Stimulated activated CD4-positive, alpha-beta T cell treated with anti-CD3 and anti-CD28 coated beads, Interleukin-2, amount 100 ng/mL, for 48 hours (primary cell): ENCODE results near the gene PIGS.
A peak's percentile ranks its signal among the peaks of the same experiment; 100 is the strongest.
"Not testable (repeated sequence)": the region's sequence is repeated elsewhere in the genome, so short reads cannot be mapped to it uniquely, and the experiment has no call there.

Experiments used
- DNase-seq, 2 donors: peaks; one replicate each; pipeline ENCODE4 v3.0.0-alpha.2; 2020

PIGS gene

GRCh38 chr17:28571361-28572122, at the start of gene PIGS:
Gene PIGS (minus strand): TSS chr17:28571524. CDS start chr17:28571496, 28 bp downstream.
- DNase-seq = peak; percentile 85 to 88

DNA sequence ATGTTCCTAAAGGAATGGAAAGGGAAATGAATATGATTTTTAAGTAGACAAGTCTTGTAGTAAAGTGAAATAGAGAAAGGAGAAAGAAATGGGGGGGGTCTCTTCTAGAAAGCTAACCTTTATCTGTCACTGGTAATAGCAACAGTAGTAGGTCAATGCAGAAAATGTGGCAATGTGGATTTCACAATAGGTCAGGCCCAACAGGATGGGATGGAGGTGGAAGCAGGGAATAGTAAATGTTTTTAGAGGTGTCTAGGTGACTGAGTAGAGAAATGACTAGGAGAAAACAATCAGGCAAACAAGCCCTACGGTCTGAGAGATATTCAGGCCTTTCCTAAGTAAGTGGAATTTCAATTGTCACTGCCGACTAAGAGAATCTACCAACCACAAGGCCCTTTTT, 48.7 kb upstream of the PIGS start:
- no peak for DNase-seq

DNA sequence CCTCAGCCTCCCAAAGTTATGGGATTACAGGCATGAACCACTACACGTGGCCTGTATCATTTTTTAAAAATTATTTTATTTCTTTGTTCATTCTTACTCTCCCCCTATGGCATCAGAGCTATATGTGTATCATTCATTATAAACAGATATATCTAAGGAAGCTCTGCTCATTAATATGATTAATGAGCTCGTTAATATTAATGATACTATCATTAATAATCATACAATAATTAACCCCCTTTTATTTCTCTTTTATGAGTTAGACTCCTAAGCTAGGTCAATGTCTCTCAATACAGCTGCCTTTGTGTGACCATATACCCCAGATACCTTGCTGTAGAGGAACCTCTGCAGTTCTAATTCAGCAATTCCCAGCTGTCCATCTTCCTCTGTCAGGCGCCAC, 47.1 kb upstream of the PIGS start:
- no peak for DNase-seq

GRCh38 chr17:28616281-28616680, 45.0 kb upstream of the PIGS start:
- DNase-seq = no peak

- no peak for DNase-seq
Observed at GRCh38 chr17:28615260-28615940, 44.1 kb upstream of the PIGS start.

- DNase-seq = no peak
Observed at GRCh38 chr17:28613931-28614381, 42.6 kb upstream of the PIGS start, which contains the start of gene RSKR. Gene RSKR (minus strand): TSS chr17:28614185. CDS start chr17:28614161, 24 bp downstream.

DNA sequence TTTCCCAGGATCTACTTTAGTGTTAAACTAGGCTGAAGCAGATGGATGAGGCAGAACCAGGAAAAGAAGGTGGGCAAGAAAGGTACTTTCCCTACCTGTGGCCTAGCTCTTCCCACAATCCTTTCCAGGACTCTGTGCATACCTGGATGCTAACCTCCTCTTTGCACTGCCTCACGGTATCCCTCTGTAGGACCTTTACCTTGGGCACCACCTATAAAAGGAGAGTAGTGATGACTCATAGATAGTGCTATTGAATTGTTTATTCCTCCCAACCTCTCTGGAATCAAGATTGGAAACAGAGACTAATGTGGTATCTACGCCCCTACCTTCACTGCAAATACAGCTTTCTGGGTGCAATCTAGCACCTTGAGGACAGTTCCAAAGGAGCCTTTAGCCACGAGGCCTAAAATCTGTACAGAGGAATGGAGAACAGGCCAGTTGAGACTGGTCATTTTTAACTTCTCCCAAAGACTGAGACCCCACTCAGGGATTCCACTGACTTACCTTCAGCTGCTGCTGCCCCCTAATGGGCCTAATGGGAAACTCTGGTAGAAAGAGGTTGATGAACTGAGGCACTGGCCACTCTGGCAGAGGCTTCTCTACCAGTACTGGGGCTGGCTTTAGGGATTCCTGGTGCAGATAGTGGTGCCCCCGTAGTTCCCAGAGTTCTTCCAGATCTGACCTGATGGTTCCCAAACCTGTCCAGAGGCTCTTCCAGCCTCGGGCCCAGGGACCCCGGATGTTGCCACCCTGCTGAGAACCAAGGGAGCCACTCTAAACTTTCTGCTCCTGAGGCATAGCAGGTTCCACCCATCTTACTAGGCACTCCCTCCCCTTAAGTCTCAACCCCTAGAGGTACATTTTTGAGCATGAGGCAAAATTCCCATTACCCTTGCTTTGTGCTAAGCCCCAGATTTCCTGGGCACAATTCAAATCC, 41.9 kb upstream of the PIGS start:
- no peak for DNase-seq

GRCh38 chr17:28612531-28612930, 41.2 kb upstream of the PIGS start:
- DNase-seq = no peak

DNA sequence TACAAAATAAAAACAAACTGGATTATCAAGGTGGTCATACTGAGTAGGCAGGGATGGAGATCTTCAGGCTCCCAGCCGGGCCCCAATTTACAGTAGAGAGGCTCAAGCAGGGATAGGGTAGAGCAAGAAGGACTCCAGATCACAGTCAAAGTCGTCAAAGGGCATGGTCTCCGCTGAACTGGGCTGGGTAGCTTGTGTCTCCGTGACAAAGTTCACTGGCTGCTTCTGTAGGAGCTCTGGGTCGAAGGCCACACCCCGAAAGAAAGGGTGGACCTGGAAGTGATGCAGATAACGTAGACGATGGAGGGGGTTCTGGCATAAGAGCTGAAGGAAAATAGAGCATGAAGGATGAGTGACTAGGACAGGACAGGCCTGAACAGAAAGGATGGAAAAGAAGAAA, 39.1 kb upstream of the PIGS start:
- DNase-seq = no peak

GRCh38 chr17:28604031-28604430, 32.7 kb upstream of the PIGS start:
- DNase-seq = not testable (repeated sequence)

DNA sequence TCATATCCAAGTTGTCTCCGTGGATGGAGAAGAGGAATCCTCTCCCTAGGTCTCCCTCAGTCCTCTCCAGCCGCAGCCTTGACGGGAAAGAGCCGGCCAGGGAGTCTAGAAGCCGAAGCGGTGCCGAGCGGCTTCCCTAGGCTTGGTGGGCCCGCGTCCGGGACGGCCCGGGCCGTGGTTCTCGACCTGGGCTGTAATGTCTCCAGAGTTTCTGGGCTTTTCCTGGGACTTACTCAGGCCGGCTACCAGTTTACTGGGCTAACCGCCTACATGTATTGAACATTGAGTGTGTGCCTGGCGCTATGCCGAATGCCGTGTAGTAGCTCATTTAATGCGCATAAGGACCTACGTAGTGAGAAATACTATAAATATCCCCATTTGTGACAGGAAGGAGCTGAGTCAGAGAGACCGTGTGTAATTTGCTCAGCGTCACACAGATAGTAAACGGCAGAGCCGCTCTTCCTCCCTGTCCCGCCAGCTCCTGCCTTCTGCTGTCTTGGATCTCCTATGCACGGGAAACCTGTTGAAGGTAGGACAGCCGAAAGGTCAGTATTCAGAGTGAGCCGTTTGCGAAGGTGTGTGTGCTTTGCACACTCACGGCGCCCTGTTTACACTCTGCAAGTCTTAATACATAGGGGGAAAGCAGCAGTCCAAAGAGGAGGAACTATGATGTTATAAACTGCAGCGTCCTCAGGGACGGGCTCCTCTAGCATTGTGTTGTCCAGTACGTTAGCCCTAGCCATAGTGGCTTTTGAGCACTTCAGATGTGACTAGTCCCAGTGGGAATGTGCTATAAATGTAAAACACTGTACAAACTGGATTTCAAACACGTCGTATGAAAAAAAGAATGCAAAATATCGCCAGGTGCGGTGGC, 28.2 kb upstream of the PIGS start:
- DNase-seq = peak; percentile 50 to 64

DNA sequence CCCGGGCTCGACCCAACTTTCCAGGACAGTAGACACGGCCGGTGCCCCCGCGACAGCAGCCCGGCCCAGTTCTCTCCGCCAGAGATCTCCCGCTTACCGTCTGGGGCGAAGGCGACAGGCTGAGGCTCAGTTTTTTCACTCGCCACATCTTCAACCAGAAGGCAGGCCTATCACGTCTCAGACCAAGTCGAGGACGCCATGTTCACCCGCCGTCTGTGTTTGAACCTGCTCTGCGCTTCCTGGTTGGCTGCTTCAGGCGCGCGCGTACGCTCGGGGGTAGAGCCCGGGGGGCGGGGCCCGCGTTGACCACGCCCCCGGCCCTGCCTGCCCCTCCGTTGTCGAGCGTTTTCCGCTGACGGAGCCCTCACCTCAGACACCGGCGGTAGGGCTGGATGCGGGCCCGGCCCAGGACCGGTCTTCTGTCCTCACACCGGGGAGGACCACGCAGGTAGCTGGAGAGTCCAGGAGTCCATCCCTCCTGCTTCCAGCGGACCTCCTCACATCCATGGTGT, 27.5 kb upstream of the PIGS start, which contains the start of gene SPAG5:
TSS of gene SPAG5 (minus strand) at position 227 of the 512 bp plus-strand sequence. CDS start at position 148, 79 bp downstream.
- peak; percentile 91 to 93 for DNase-seq

DNA sequence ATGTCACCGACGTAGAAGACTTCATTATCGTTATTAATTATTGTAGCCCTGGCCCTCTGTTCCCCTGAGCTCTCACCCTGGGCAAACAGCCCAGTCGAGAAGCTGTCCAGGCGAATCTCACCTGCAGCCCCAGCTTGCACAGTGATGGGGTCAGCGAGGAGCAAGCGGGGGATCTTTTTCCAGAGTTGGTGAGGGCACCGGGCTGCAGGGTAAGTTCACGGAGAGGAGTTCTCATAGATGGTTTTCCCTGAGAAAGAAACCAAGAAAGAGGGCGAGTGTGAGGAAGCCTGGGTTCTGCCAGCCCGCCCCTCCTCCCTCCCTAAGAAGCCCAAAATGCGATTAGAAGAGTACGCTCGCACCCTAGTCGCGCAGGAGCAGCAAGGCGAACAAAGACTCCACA, 27.1 kb upstream of the PIGS start:
- DNase-seq = no peak

GRCh38 chr17:28597606-28598383, 26.5 kb upstream of the PIGS start:
- DNase-seq = no peak

GRCh38 chr17:28592260-28592659, 20.9 kb upstream of the PIGS start:
- DNase-seq = no peak

GRCh38 chr17:28585851-28586250, 14.5 kb upstream of the PIGS start:
- no peak for DNase-seq

DNA sequence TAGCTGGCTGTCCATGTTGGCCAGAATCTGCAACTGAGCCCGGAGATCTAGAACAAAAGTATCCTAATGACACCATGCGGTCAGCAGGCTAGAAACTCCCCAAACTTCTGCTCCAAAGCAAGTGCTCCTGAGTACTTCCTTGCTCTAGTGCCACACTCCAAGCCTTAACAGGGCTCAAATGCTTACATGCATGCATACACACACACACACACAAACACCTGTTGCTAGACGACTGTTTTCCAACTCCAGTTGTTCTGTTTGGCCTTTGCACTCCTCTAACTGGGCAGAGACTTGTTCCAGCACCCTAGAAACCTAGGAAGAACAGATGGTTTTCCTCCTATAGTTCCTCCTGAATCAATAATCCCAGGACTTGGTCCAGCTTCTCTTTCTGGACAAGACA, 13.1 kb upstream of the PIGS start:
- no peak for DNase-seq

GRCh38 chr17:28582513-28582912, 11.2 kb upstream of the PIGS start:
- no peak for DNase-seq

DNA sequence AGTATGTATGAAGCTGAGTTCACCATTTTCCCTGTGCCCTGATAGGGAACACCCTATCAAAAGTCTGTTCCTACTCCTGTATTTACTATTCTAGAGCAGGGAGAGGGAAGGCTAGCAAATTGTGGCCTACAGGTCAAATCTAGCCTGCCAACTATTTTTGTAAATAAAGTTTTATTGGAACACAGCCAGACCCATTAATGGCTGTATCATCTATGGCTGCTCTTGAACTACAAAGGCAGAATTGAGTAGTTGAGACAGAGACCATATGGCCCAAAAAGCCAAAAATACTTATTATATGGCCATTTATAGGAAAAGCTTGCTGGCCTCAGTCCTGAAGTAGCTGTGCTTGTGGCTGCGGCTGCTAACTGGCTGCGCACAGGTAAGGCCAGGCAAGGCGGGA, 9.6 kb upstream of the PIGS start:
- DNase-seq = no peak

DNA sequence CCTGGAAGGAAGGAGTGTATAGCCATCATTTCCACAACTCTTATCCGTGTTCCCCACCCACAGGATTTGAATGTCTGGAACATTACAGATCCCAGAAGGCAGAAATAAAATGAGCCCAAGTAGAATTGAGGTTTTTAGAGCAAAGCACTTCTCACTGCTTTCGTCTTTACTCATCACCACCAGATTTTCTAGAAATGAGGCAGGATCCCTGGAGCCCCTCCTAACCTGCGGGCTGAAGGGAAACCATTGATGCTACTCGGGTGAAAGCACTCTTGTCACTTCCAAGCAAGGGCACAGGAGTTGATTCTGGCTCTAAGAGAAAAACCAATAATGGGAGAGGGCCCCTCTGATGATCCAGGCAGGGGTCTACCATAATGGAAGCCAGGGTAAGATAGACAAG, 8.2 kb upstream of the PIGS start:
- DNase-seq = no peak
